ENCODE results near the gene RSBN1L.

DNA sequence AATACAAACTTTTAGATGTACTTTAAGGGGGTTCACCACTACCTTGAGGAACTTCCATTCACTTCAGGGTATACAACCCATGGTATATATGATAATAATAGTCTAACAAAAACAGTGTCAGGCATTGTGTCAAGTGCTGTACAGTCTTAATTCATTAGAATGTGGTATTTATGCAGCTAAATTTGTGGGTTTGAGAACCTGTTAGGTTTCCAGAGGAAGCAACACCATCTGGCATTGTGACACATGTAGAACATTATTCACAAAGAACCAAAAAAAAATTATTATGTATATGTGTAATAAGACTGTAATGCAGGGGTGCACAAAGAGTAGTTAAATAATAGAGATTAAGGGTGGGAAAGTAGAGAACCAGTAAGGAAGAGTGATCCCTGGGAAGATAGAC lies 75.6 kb downstream of the RSBN1L start:
- TF ChIP-seq, protein P1, sequence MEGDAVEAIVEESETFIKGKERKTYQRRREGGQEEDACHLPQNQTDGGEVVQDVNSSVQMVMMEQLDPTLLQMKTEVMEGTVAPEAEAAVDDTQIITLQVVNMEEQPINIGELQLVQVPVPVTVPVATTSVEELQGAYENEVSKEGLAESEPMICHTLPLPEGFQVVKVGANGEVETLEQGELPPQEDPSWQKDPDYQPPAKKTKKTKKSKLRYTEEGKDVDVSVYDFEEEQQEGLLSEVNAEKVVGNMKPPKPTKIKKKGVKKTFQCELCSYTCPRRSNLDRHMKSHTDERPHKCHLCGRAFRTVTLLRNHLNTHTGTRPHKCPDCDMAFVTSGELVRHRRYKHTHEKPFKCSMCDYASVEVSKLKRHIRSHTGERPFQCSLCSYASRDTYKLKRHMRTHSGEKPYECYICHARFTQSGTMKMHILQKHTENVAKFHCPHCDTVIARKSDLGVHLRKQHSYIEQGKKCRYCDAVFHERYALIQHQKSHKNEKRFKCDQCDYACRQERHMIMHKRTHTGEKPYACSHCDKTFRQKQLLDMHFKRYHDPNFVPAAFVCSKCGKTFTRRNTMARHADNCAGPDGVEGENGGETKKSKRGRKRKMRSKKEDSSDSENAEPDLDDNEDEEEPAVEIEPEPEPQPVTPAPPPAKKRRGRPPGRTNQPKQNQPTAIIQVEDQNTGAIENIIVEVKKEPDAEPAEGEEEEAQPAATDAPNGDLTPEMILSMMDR (conservative IDR thresholded peaks at IDR 0.05) = no peak
- no peak for TF ChIP-seq ZFX (IDR thresholded peaks at IDR 0.05)
